GM20000 (cell line): ENCODE measurements around the gene HIP1.
"Not testable (repeated sequence)": the region's sequence is repeated elsewhere in the genome, so short reads cannot be mapped to it uniquely, and the experiment has no call there.

ENCODE experiments used
- DNase-seq: peaks from one replicate; pipeline ENCODE4 v3.0.0; 2012; ENCODE audit warnings: low spot score
- TF ChIP-seq, protein P1 (sequence below): IDR thresholded peaks from 2 replicates; pipeline ENCODE4 v1.5.1; 2012; ENCODE audit warnings: mild to moderate bottlenecking, control low read depth; ENCODE audit errors: extremely low read depth, missing control alignments

Gene HIP1

DNA sequence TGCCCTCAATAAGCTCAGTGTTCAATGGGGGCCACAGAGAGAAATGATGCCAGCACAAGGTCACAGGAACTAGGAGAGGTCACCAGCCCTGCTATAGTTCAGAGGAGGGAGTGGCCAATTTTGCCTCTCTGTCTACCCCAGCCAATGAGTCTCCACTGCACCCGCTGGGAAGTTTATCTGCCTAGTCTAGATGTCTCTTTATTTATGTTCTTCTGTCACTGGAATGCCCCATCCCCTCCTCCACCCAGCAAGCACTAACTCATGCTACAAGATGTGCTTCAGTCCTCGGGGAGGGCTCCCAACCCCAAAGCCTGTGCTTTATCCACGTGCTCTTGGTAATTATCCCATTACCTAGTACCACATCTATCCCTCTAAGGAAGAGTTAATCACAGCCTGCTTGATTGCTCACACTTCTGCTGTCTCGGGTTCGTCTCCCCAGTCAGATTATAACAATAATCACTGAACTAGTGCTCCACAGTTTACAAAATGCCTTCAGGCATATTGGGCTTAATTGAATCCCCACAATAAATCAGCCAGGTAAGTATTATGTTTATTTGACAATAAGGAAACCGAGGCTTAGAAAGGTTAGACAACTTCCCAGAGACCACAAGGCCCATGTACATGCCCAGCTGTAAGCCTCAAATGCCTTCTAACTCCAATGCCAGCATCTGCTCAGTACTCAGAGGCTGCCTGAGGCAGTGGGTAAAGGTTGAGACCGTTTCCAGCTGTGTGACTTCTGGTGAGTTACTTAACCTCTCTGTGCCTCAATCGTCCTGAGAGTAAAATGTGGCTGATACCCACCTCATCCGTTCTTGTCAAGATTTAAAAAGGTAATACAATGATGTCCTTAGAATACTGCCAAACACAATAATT is 3.9 kb downstream of the HIP1 start:
- TF ChIP-seq, protein P1, sequence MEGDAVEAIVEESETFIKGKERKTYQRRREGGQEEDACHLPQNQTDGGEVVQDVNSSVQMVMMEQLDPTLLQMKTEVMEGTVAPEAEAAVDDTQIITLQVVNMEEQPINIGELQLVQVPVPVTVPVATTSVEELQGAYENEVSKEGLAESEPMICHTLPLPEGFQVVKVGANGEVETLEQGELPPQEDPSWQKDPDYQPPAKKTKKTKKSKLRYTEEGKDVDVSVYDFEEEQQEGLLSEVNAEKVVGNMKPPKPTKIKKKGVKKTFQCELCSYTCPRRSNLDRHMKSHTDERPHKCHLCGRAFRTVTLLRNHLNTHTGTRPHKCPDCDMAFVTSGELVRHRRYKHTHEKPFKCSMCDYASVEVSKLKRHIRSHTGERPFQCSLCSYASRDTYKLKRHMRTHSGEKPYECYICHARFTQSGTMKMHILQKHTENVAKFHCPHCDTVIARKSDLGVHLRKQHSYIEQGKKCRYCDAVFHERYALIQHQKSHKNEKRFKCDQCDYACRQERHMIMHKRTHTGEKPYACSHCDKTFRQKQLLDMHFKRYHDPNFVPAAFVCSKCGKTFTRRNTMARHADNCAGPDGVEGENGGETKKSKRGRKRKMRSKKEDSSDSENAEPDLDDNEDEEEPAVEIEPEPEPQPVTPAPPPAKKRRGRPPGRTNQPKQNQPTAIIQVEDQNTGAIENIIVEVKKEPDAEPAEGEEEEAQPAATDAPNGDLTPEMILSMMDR: no peak
- DNase-seq: no peak

DNA sequence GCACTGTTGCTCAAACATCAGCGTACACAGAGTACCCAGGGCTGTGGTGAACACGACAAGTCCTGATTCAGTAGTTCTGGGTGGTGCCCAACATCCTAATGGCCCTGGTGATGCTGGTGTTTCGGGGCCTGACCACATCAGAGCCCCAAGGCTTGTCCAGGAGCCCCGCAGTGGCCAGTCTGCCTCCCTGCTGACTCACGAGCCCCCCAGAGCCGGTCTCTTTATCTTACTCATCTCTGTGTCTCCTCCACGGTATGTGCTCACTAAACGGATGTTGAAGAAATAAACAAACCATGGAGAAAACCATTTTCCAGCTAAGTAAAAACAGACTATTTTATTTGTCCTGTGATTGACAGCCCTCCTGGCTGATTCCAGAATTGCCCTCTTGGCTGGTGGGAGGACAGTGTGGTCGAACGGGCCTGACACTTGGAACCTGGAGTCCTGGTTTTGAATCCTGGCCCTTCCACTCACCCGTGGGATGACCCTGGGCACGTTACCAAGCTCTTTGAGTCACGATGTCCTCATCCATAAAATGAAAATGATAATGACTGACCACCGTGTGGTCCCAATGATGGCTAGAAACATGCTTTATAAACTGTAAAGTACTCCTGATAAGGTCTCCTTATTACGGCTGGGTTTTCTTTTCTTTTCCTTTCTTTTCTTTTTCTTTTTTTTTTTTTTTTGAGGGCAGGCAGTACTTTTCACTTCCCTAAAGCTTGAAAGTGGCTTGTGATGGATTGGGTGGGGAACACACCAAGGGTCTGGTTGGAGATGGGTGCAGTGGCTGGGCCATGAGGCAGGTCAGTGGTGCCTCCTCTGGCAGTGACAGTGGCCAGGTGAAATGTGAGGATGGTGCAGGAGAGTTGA is 5.7 kb downstream of the HIP1 start:
- DNase-seq: no peak
- TF ChIP-seq, protein P1: no peak

DNA sequence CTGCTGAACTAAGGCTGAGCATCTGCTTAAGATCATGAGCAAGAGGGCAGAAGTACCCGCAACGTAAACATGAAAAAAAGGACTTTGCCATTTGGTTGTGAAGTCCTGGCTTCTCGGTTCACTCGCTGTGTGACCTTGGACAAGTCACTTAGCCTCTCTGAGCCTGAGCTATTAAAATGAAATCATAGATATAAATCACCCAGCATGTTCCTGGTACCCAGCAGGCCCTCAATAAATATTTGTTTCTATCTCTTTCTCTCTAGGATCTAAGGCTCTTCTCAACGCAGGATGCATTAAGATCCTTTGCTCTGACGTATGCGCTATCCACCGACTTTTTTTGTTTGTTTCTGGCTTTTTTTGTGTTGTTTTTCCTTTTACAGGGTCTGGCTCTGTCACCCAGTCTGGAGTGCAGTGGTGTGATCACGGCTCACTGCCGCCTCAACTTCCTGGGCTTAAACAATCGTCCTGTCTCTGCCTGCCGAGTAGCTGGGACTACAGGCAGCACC is 6.7 kb downstream of the HIP1 start:
- TF ChIP-seq, protein P1: no peak
- DNase-seq: no peak

DNA sequence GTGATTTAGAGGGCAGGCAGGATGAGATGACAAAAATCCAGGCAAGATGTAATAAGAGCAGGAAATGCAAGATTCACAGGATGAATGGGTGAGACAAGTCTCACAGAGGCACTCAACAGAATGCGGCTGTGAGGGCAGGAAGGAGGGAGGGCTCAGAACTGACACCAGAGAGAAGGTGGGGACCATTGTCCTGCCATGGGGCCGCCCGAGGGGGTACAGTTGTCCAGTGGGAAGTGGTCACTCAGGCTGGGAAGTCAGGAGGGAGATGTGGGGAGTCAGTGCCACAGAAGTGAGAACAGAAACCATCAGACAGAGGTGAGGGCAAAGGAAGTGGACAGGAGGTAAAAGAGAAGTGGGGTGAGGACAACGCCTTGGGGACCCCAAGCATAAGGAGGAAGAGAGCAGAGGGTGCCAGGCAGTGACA is 8.9 kb downstream of the HIP1 start:
- TF ChIP-seq, protein P1: no peak
- DNase-seq: no peak

DNA sequence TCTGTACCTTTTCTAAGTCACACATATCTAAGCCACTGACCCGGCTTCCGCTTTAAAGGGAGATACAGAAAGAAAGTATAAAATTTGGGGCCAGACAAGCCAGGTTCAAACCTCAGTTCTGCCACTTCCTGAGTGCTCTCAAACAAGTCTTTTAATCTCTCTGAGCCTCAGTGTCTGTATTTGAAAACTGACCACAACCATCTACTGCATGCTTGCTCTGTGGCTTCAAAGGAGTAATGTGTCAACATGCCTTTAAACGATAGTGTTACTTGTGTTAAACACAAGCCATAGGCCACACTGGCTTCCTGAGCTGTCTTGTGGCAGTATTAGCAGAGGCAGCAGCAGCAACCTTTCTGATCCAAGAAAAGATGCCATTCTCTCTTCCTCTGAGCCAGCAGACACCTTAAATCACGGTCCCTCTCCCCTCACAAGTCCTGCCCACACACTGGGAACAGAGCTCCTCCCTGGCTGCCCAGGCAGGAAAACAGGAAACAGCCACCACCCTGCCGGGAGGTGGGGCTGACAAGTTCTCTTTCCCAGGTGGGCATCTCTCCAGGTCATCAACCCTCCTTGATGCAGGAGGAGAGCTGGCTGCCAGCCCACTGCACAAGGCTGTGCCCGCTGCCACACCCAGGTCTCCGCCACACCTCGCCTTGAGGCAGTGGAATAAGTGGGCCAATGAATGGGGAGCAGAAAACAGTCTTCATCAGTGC is 10.7 kb downstream of the HIP1 start:
- DNase-seq: no peak
- TF ChIP-seq, protein P1: no peak

DNA sequence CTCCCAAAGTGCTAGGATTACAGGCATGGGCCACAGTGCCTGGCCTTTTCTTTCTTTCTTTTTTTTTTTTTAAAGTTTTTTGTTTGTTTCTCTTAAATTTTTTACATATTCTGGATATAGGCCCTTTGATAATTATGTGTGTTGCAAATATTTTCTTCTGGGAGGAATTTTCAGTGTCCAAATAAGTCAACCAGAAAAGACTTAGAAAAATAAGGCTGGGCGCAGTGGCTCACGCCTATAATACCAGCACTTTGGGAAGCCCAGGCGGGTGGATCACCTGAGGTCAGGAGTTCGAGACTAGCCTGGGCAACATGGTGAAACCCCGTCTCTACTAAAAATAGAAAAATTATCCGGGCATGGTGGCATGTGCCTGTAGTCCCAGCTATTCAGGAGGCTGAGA is 11.4 kb downstream of the HIP1 start:
- not testable (repeated sequence) for DNase-seq

DNA sequence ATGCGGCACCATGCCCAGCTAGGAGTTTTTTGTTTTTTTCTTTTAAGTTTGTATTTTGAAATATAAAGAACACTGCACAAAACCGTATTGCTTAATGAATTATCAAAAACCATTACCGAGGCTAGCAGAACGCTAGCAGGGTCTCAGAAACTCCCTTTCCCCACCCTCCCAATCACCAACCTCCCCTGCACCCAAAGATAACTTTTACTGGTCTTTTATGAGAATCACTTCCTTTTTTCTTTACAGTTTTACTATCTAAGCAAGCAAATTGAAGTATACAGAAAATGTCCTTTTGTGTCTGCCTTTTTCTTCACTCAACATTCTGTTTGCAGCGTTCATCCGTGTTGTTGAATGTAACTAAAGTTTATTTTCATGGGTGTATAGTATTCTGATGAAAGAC is 13.4 kb downstream of the HIP1 start:
- no peak for DNase-seq
- TF ChIP-seq, protein P1: no peak
